K562 (cell line): ENCODE data around the gene MTFR2. TPM values are rescaled to one million over a fixed set of nuclear protein-coding genes. Genes with fewer than 3 reads are reported as not detected.

Experiments
- ATAC-seq: fragments of 200-7000 bp; cut with Tn5 transposase; 3 replicates; pipeline ENCODE4 v1.9.1; 2020; ENCODE audit warnings: moderate library complexity
- BruUV-seq: library from RNA; stranded (reverse); fragments of 400-500 nt; replicated peaks from 2 replicates; lab custom pipeline; 2021; lab: Mats Ljungman, UMichigan
- CTCF ChIA-PET: fragments of 300-600 bp; formaldehyde crosslinking; extraction: SDS; loops from one replicate; lab custom pipeline; 2021; ENCODE audit warnings: low intra/inter-chr PET ratio; lab: Yijun Ruan, JAX
- POLR2A ChIA-PET: fragments of 300-600, 350-650 bp; sonication (Branson Sonifier 250); formaldehyde crosslinking; extraction: SDS; loops from one replicate; lab custom pipeline; 2021; ENCODE audit warnings: antibody characterized with exemption, inconsistent platforms; lab: Yijun Ruan, JAX
- DNase-seq, 4 experiments: peaks; one replicate each; pipeline versions ENCODE4 v3.0.0 to v3.0.0-alpha.2; 2011 to 2018; ENCODE audit warnings: low spot score in 3 of 4, mixed read lengths in 3 of 4; ENCODE audit errors: extremely low read depth in 1 of 4
- FAIRE-seq: peaks from 2 replicates; lab custom pipeline; 2011; peaks lifted over from hg19 to GRCh38; lab: Jason Lieb, UNC
- H2AFZ ChIP-seq: 2 replicates; pipeline ENCODE4 v1.6.0; 2011; ENCODE audit warnings: low read depth, low read length, control low read depth, inconsistent platforms
- H3K27ac ChIP-seq: fragments of 200-600 bp; 3 replicates; pipeline ENCODE4 v1.8.0; 2011; ENCODE audit warnings: low read depth, mild to moderate bottlenecking, control low read depth, inconsistent platforms, low read length, moderate library complexity, mixed read lengths; ENCODE audit errors: extremely low read depth
- H3K27me3 ChIP-seq, 2 experiments: fragments of 300-600 bp in 1 of 2; 2 replicates in 1 of 2; 3 replicates in 1 of 2; pipeline versions ENCODE4 v1.6.0 to v1.8.0; 2011; ENCODE audit warnings: inconsistent platforms in 2 of 2, low read length in 2 of 2, mild to moderate bottlenecking in 1 of 2, mixed read lengths in 1 of 2, moderate library complexity in 1 of 2; ENCODE audit not compliant: control insufficient read depth in 2 of 2, insufficient read depth in 2 of 2
- H3K36me3 ChIP-seq: fragments of 300-600 bp; 3 replicates; pipeline ENCODE4 v1.8.0; 2011; ENCODE audit warnings: mild to moderate bottlenecking, low read length, inconsistent platforms; ENCODE audit not compliant: control insufficient read depth, insufficient read depth
- H3K4me1 ChIP-seq, 2 experiments: fragments of 200-600 bp in 1 of 2; replicated peaks in 1 of 2; 2 replicates in 1 of 2; 3 replicates in 1 of 2; pipeline versions ENCODE4 v1.5.1 to v1.8.0; 2011; ENCODE audit warnings: inconsistent platforms in 2 of 2, low read length in 2 of 2, mild to moderate bottlenecking in 1 of 2, mixed read lengths in 1 of 2, moderate library complexity in 1 of 2; ENCODE audit not compliant: control insufficient read depth in 2 of 2, insufficient read depth in 2 of 2
- H3K4me2 ChIP-seq: 2 replicates; pipeline ENCODE4 v1.6.1; 2011; ENCODE audit warnings: low read length, control low read depth, inconsistent platforms, mixed read lengths; ENCODE audit not compliant: insufficient read depth
- H3K4me3 ChIP-seq: fragments of 200-600 bp; sonication (generic), shearing (Covaris generic); 2 replicates; pipeline ENCODE4 v1.5.1; 2016; ENCODE audit warnings: control low read depth, inconsistent platforms
- H3K79me2 ChIP-seq: fragments of 200-600 bp; 3 replicates; pipeline ENCODE4 v1.8.0; 2011; ENCODE audit warnings: low read length, inconsistent platforms; ENCODE audit not compliant: control insufficient read depth, insufficient read depth
- H3K9ac ChIP-seq, 2 experiments: 2 replicates each; pipeline versions ENCODE4 v1.6.0 to v1.6.1; 2011; ENCODE audit warnings: low read depth in 2 of 2, low read length in 2 of 2, control low read depth in 1 of 2, inconsistent platforms in 1 of 2, mild to moderate bottlenecking in 1 of 2, mixed read lengths in 1 of 2; ENCODE audit not compliant: insufficient read depth in 1 of 2
- H3K9me1 ChIP-seq: one replicate; pipeline ENCODE4 v1.6.0; 2011; ENCODE audit warnings: inconsistent platforms, mild to moderate bottlenecking, low read length, moderate library complexity; ENCODE audit not compliant: control insufficient read depth, insufficient read depth
- H3K9me3 ChIP-seq: replicated peaks from 2 replicates; pipeline ENCODE4 v1.5.1; 2011; ENCODE audit warnings: low read depth, low read length, inconsistent platforms; ENCODE audit not compliant: control insufficient read depth, insufficient read depth
- H4K20me1 ChIP-seq: replicated peaks from 2 replicates; pipeline ENCODE4 v1.6.1; 2011; ENCODE audit warnings: low read length, inconsistent platforms, mixed read lengths; ENCODE audit not compliant: control insufficient read depth, insufficient read depth
- ATF3 ChIP-seq, 2 experiments: fragments of 450-650 bp in 1 of 2; sonication (generic) in 1 of 2; formaldehyde crosslinking in 1 of 2; IDR thresholded peaks in 1 of 2; conservative IDR thresholded peaks in 1 of 2; 2 replicates each; pipeline versions ENCODE4 v1.6.1 to v1.8.1; 2016 to 2023; ENCODE audit warnings: mild to moderate bottlenecking in 2 of 2, moderate library complexity in 2 of 2, inconsistent platforms in 1 of 2, missing genetic modification reagents in 1 of 2
- BHLHE40 ChIP-seq: IDR thresholded peaks from 2 replicates; pipeline ENCODE4 v1.6.1; 2011; ENCODE audit warnings: low read length, improper control_type of control experiment
- DNMT1 ChIP-seq: fragments of 450-650 bp; IDR thresholded peaks from 2 replicates; pipeline ENCODE4 v1.6.1; 2016; ENCODE audit warnings: antibody characterized with exemption, mild to moderate bottlenecking
- JUN ChIP-seq, 2 experiments: sonication (generic) in 1 of 2; formaldehyde crosslinking in 1 of 2; IDR thresholded peaks; 2 replicates each; pipeline versions ENCODE4 v1.6.1 to v1.8.0; 2012 to 2022; ENCODE audit warnings: borderline replicate concordance in 2 of 2, mild to moderate bottlenecking in 2 of 2, improper control_type of control experiment in 1 of 2, low read depth in 1 of 2, low read length in 1 of 2, missing genetic modification reagents in 1 of 2
- JUND ChIP-seq, 2 experiments: IDR thresholded peaks; 2 replicates in 1 of 2; 3 replicates in 1 of 2; pipeline ENCODE4 v1.6.1; 2011; ENCODE audit warnings: borderline replicate concordance in 2 of 2, low read depth in 2 of 2, low read length in 2 of 2, improper control_type of control experiment in 1 of 2, missing biosample characterization in 1 of 2, missing genetic modification characterization in 1 of 2, missing genetic modification reagents in 1 of 2
- POLR2A ChIP-seq: fragments of 450-650 bp; conservative IDR thresholded peaks from 2 replicates; pipeline ENCODE4 v1.6.1; 2016
- SNAPC5 ChIP-seq: fragments of 250-450 bp; sonication (Bioruptor Pico); IDR thresholded peaks from 2 replicates; pipeline ENCODE4 v1.8.0; 2021; ENCODE audit warnings: moderate library complexity, mild to moderate bottlenecking, inconsistent platforms
- TAF15 ChIP-seq: fragments of 200-400 bp; formaldehyde crosslinking; IDR thresholded peaks from 2 replicates; pipeline ENCODE4 v1.6.1; 2017; ENCODE audit warnings: mild to moderate bottlenecking, low read depth, low read length, moderate library complexity
- ZC3H4 ChIP-seq: sonication (generic); formaldehyde crosslinking; IDR thresholded peaks from 2 replicates; pipeline ENCODE4 v1.9.0; 2021; ENCODE audit warnings: missing genetic modification reagents, borderline replicate concordance
- ZFP36 ChIP-seq: fragments of 150-350 bp; IDR thresholded peaks from 2 replicates; pipeline ENCODE4 v1.6.1; 2018; ENCODE audit warnings: low read length, low read depth; ENCODE audit not compliant: partially characterized antibody
- WGBS: fragments of 100-300 bp; shearing (Covaris generic); methylation state at CpG from one replicate; pipeline ENCODE4 v1.1.6; 2016; ENCODE audit warnings: low coverage, mixed read lengths; ENCODE audit not compliant: insufficient coverage; ENCODE audit errors: missing lambda C conversion rate; 5-methylcytosine and 5-hydroxymethylcytosine counted together
- in situ Hi-C: fragments of 300-500 bp; cut with MboI; formaldehyde crosslinking; loops from 4 replicates; pipeline ENCODE4 v1.15.0; 2018; ENCODE audit warnings: inconsistent platforms, mixed read lengths
- intact Hi-C: fragments of 100-400 bp; cut with micrococcal nuclease; formaldehyde crosslinking; loops from 2 replicates; pipeline ENCODE4 v1.14.2; 2022
- polyA plus RNA-seq, 8 experiments: library from polyadenylated mRNA; depleted of rRNA in 4 of 8; stranded (reverse) in 5 of 8; unstranded in 3 of 8; fragments of >200 nt; fragmentation: Nextera tagmentation in 2 of 8; fragmentation: Illumina TruSeq in 1 of 8; extraction: Ambion mirVana in 2 of 8; extraction: Trizol in 1 of 8; gene quantifications; 2 replicates each; pipeline versions ENCODE4 v1.2.1 to v1.2.3, GENCODE V29; 2011 to 2014; ENCODE audit warnings: inconsistent platforms in 1 of 8, missing spikeins in 1 of 8
- total RNA-seq, 7 experiments: library from RNA; depleted of rRNA in 6 of 7; stranded (reverse); fragments of >200 nt in 6 of 7; fragmentation: Illumina TruSeq in 2 of 7; extraction: Trizol in 2 of 7; gene quantifications; 2 replicates each; pipeline versions ENCODE4 v1.2.1 to v1.2.3, GENCODE V29; 2011 to 2021; ENCODE audit warnings: low replicate concordance in 1 of 7

Gene MTFR2
- total and polyA plus RNA-seq, 9 of the 15 experiments (the other 6 are each of a cell fraction or from before 2014, with no cell fraction given), result 10.1 to 63.3 (median 45.9) TPM

- TF ChIP-seq ZC3H4 (CRISPR knock-in tag), result no peak
Observed at GRCh38 chr6:136226027-136226673, 24.0 kb downstream of the MTFR2 start (continued).

- ChIA-PET CTCF (interaction anchor here (1.6 to 3.0 kb wide), 3 partner anchors 689 to 774 kb away, joined by 6 to 19 read pairs (median 12); no protein-coding TSS in a partner anchor), POLR2A (interaction anchor here (1.0 to 2.1 kb wide), 2 partner anchors 64 kb away, joined by 3 to 19 read pairs; partner anchors contain the start of gene BCLAF1)
- H3K9ac ChIP-seq, result no peak overlapping the region
- H3K79me2 ChIP-seq, result no peaks in the 10 kb centered on the region
- intact Hi-C loops (loop anchor here (5.0 to 10.0 kb wide), 2 partner anchors 193 to 291 kb away; no protein-coding TSS in a partner anchor), in situ Hi-C loops (loop anchor here (10.0 kb wide), 2 partner anchors 691 to 771 kb away; no protein-coding TSS in a partner anchor)
- no peak overlapping the region for H3K4me2 ChIP-seq
- no peak overlapping the region for H2AFZ ChIP-seq
- H3K9me3 ChIP-seq, result 0 out of 2 replicates have a peak, but pooled peaks cover 3% of the 10 kb centered on the region
- no peak overlapping the region for H3K4me3 ChIP-seq
- no peak overlapping the region for H3K27ac ChIP-seq
- H3K4me1 ChIP-seq, result peaks cover 5 to 17% of the 10 kb centered on the region in 2 experiments; a peak in 4 of 5 replicates
- ATAC-seq (peak; percentile 10; the same call in 2 of the 3 replicates), FAIRE-seq (no peak), DNase-seq (peak in 1 of 4 experiments; percentile 50)
- WGBS, result 34% methylated on average over 5 of the region's 5 CpGs
- BruUV-seq, result TSS peak; percentile 72
- H3K27me3 ChIP-seq, result no peaks in the 10 kb centered on the region
- H4K20me1 ChIP-seq, result no peaks in the 10 kb centered on the region
- H3K36me3 ChIP-seq, result peaks cover 4% of the 10 kb centered on the region; the same call in 2 of the 3 replicates
- no peaks in the 10 kb centered on the region for H3K9me1 ChIP-seq
- peak; percentile 46; the same call in 1 of the 2 replicates for TF ChIP-seq JUN (IDR thresholded peaks at IDR 0.05; ENCODE audit: borderline replicate concordance, low read depth, low read length)
- no peak for TF ChIP-seq JUN (CRISPR knock-in tag; IDR thresholded peaks at IDR 0.05; ENCODE audit: borderline replicate concordance)
- no peak for TF ChIP-seq TAF15
- TF ChIP-seq BHLHE40, result peak; percentile 15; the same call in 1 of the 2 replicates
- no peak for TF ChIP-seq DNMT1
- 0 out of 2 replicates have a peak, but pooled peaks have one; percentile 24 for TF ChIP-seq POLR2A
- peak; percentile 74 for TF ChIP-seq ZFP36
- peak; percentile 75; the same call in 1 of the 2 replicates for TF ChIP-seq JUND (IDR thresholded peaks at IDR 0.05; ENCODE audit: borderline replicate concordance, low read depth, low read length)
- TF ChIP-seq JUND (tag; IDR thresholded peaks at IDR 0.05; ENCODE audit: borderline replicate concordance, low read depth, low read length), result no peak; the same call in 2 of the 3 replicates
- TF ChIP-seq ATF3 (IDR thresholded peaks at IDR 0.05), result peak; percentile 56
- no peak for TF ChIP-seq ATF3 (CRISPR knock-in tag; conservative IDR thresholded peaks at IDR 0.05)
- peak; percentile 36; the same call in 1 of the 2 replicates for TF ChIP-seq SNAPC5
Observed at GRCh38 chr6:136225496-136225895, 24.6 kb downstream of the MTFR2 start.
